Panc1 (cell line): ENCODE results near the gene TRAPPC2L.

Experiments used
- POLR2AphosphoS5 ChIP-seq: IDR thresholded peaks from 2 replicates; pipeline ENCODE4 v1.6.1; 2012; ENCODE audit warnings: mild to moderate bottlenecking, low read depth, low read length, moderate library complexity
- SIN3A ChIP-seq: IDR thresholded peaks from 2 replicates; pipeline ENCODE4 v1.6.1; 2012; ENCODE audit warnings: low read depth, mild to moderate bottlenecking, low read length, moderate library complexity, borderline replicate concordance; ENCODE audit not compliant: insufficient read depth
- TF ChIP-seq, protein P1 (sequence below): fragments of 450-650 bp; IDR thresholded peaks from 2 replicates; pipeline ENCODE4 v1.5.1; 2017; ENCODE audit warnings: mild to moderate bottlenecking
- TF ChIP-seq, protein P2 (sequence below), 2 experiments: IDR thresholded peaks; 2 replicates each; pipeline ENCODE4 v1.6.1; 2011 to 2012; ENCODE audit warnings: low read depth in 2 of 2, control low read depth in 1 of 2, low read length in 1 of 2, mild to moderate bottlenecking in 1 of 2, moderate library complexity in 1 of 2; ENCODE audit not compliant: insufficient read depth in 1 of 2

DNA sequence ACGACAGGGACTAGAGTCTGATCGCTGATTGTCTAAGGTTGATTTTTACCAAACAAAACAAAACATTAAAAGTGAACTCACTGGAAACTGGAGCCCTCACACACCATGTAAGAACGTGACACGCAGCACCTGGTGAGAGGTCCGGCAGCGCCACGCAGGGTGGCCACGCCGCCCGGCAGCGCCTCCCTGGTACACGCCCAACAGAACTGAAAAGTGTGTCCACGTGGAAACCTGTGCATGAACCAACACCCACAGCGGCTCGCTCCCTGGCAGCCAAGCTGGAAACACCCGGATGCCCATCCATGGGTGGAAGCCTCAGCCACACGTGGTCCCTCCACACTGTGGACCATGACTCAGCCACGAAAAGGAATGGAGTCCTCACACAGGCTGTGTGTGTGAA is 9.3 kb upstream of the TRAPPC2L start:
- no peak for TF ChIP-seq SIN3A
- TF ChIP-seq, protein P1, sequence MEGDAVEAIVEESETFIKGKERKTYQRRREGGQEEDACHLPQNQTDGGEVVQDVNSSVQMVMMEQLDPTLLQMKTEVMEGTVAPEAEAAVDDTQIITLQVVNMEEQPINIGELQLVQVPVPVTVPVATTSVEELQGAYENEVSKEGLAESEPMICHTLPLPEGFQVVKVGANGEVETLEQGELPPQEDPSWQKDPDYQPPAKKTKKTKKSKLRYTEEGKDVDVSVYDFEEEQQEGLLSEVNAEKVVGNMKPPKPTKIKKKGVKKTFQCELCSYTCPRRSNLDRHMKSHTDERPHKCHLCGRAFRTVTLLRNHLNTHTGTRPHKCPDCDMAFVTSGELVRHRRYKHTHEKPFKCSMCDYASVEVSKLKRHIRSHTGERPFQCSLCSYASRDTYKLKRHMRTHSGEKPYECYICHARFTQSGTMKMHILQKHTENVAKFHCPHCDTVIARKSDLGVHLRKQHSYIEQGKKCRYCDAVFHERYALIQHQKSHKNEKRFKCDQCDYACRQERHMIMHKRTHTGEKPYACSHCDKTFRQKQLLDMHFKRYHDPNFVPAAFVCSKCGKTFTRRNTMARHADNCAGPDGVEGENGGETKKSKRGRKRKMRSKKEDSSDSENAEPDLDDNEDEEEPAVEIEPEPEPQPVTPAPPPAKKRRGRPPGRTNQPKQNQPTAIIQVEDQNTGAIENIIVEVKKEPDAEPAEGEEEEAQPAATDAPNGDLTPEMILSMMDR: no peak
- no peak for TF ChIP-seq POLR2AphosphoS5
- TF ChIP-seq, protein P2, sequence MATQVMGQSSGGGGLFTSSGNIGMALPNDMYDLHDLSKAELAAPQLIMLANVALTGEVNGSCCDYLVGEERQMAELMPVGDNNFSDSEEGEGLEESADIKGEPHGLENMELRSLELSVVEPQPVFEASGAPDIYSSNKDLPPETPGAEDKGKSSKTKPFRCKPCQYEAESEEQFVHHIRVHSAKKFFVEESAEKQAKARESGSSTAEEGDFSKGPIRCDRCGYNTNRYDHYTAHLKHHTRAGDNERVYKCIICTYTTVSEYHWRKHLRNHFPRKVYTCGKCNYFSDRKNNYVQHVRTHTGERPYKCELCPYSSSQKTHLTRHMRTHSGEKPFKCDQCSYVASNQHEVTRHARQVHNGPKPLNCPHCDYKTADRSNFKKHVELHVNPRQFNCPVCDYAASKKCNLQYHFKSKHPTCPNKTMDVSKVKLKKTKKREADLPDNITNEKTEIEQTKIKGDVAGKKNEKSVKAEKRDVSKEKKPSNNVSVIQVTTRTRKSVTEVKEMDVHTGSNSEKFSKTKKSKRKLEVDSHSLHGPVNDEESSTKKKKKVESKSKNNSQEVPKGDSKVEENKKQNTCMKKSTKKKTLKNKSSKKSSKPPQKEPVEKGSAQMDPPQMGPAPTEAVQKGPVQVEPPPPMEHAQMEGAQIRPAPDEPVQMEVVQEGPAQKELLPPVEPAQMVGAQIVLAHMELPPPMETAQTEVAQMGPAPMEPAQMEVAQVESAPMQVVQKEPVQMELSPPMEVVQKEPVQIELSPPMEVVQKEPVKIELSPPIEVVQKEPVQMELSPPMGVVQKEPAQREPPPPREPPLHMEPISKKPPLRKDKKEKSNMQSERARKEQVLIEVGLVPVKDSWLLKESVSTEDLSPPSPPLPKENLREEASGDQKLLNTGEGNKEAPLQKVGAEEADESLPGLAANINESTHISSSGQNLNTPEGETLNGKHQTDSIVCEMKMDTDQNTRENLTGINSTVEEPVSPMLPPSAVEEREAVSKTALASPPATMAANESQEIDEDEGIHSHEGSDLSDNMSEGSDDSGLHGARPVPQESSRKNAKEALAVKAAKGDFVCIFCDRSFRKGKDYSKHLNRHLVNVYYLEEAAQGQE (IDR thresholded peaks at IDR 0.05; ENCODE audit: insufficient read depth in 1 of 2, low read depth in 2 of 2, low read length in 1 of 2): no peak
